GM12892 (cell line): ENCODE results near the gene DUS1L.

Source experiments
- DNase-seq: peaks from one replicate; pipeline ENCODE4 v3.0.0; 2011; ENCODE audit not compliant: insufficient read length
- FAIRE-seq: peaks from 2 replicates; lab custom pipeline; 2011; peaks lifted over from hg19 to GRCh38; lab: Jason Lieb, UNC
- POLR2A ChIP-seq: IDR thresholded peaks from 2 replicates; pipeline ENCODE4 v1.6.1; 2011; ENCODE audit warnings: low read depth, low read length, control low read depth
- POLR2AphosphoS5 ChIP-seq: IDR thresholded peaks from 2 replicates; pipeline ENCODE4 v1.6.1; 2011; ENCODE audit warnings: low read depth, low read length, control low read depth
- TAF1 ChIP-seq: IDR thresholded peaks from 2 replicates; pipeline ENCODE4 v1.6.1; 2011; ENCODE audit warnings: low read depth, mild to moderate bottlenecking, control low read depth, low read length, borderline replicate concordance

Gene DUS1L

DNA sequence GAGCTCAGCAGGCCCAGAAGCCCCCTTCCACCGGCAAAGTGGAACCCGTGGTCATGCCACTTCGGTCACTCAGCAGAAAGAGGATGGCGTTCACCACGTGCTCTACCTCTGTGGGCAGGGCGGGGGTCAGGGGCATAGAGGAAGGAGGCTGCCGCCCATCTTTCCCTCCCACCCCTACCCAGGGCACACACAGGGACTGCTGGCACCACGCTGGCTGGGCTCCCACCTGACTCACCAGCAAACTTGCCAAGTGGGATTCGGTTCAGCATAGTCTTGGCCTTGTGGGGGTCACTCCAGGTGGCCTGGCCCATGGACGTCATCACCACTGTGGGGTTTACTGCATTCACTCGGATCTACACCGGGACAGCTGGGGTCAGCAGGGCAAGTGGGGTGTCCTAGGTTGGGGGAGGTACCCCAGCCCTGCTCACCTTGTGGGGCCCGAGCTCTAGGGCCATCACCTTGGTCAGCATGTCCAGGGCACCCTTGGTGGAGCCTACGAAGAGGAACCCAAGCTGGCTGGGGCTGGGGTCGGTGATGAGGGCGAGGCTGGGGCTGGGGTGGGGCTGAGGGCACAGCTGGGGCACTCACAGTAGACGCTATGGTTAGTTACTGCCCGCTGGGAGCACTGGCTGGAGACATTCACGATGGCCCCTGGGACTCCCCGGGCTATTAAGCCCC, 29.5 kb downstream of the DUS1L start:
- DNase-seq (no peak), FAIRE-seq (no peak)
- peak; percentile 34; the same call in 1 of the 2 replicates for TF ChIP-seq POLR2A
- no peak for TF ChIP-seq TAF1
- TF ChIP-seq POLR2AphosphoS5 = no peak

DNA sequence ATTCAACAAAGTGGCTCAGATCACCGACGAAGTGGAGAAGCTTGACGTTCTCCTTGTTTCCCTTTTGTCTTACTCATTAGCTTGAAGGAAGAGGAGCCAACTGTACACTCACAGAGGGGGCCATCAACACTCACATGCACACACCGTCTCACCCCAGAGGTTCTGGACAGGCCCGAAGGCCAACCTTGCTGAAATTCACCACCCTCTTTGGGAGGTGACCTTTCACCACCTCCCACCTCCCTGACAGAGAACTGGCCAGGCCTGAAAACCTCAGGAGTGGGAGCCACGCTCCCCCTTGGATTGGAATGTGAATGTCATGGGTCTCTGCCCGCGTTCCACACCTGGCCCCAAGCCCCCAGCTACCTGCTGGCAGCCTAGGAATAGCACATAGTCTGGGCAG, 30.1 kb downstream of the DUS1L start:
- no peak for TF ChIP-seq TAF1
- no peak for TF ChIP-seq POLR2AphosphoS5
- no peak for TF ChIP-seq POLR2A
- DNase-seq (no peak), FAIRE-seq (no peak)

DNA sequence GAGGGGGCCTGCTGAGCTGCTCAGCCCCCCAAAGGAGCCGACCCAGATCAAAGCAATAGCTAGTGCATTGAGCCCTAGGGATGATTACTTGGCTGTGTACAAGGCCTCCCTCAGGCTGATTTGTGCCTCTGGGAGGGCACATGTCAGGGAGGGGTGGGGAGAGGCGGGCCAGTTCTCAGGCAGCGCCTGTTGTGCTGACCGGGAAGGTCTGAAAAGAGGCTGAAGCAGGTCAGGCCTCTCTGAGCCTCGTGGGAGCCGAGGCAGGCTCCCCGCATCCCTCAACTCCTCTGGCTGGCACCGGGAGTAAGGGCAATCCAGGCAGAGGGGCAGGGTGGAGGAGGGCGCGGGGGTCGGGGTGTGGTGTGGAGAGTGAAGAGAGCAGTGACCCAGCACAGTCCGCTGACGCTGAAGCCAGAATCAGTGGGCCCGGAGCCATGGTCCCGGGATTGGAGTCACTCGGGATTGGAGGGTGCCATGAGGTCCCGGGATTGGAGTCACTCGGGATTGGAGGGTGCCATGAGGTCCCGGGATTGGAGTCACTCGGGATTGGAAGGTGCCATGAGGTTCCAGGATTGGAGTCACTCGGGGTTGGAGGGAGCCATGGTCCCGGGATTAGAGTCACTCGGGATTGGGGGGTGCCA, 31.1 kb downstream of the DUS1L start:
- DNase-seq = no peak
- TF ChIP-seq POLR2AphosphoS5 (no peak), POLR2A (no peak)
- no peak for FAIRE-seq

DNA sequence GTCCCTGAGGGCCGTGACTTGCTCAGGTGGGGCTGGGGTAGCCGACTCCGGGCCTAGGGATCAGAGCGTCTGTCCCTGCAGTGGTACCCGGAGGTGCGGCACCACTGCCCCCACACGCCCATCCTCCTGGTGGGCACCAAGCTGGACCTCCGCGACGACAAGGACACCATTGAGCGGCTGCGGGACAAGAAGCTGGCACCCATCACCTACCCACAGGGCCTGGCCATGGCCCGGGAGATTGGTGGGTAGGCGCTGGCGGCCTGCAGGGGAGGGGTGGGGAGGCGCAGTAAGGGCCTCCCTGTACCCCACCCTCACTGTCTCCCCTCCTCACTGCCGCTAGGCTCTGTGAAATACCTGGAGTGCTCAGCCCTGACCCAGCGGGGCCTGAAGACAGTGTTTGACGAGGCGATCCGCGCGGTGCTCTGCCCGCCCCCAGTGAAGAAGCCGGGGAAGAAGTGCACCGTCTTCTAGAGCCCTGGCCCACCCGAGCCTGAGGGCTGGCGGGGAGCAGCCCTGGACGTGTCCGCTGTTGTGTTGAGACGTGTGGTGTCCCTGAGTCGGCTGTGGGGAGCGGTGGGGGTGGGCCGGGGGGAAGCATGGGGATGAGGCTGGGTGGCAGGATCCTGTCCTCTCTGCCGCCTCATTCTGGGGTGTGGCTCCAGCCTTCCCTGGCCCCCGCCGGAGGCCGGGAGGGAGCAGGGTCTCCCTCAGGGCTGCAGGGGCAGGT, 32.1 kb downstream of the DUS1L start:
- TF ChIP-seq POLR2AphosphoS5 (no peak), POLR2A (no peak), TAF1 (no peak)
- FAIRE-seq = no peak

DNA sequence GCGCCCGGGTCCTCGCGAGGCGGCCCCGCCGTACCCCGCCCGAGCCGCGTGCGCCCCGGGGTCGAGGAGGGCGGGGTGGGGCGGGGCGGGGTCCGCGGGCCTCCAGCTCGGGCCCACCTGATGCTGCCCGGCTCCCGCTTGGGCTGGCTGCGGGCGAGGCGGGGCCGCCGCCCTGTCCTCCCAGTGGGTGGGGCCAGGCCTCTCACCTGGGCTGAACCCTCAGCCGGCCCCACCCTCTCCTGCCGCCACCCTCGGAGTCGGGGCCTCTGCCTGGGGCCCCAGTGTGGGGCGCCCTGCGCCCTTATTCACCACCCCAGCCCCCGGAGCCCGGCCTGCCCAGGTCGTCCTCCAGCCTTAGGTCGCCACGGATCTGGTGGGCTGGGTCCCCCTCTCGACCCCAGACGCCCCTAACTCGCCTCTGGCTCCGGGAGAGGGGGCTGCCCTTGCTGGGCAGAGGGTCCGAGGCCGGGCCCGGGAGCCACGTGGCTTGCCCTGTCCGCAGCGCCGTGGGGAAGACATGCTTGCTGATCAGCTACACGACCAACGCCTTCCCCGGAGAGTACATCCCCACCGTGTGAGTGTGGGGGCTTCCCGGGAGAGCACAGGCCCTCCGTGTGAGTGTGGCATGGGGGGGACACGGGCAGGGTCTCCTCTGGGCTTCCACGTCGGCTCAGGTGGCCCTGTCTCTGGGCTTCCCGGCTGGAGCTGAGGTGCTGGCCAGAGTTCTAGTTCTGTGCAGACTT, 33.5 kb downstream of the DUS1L start:
- TF ChIP-seq POLR2A (no peak), TAF1 (no peak), POLR2AphosphoS5 (no peak)
- no peak for FAIRE-seq
- no peak for DNase-seq

More for the DNA sequence above, 32.1 kb downstream of the DUS1L start:
- no peak for DNase-seq

DNA sequence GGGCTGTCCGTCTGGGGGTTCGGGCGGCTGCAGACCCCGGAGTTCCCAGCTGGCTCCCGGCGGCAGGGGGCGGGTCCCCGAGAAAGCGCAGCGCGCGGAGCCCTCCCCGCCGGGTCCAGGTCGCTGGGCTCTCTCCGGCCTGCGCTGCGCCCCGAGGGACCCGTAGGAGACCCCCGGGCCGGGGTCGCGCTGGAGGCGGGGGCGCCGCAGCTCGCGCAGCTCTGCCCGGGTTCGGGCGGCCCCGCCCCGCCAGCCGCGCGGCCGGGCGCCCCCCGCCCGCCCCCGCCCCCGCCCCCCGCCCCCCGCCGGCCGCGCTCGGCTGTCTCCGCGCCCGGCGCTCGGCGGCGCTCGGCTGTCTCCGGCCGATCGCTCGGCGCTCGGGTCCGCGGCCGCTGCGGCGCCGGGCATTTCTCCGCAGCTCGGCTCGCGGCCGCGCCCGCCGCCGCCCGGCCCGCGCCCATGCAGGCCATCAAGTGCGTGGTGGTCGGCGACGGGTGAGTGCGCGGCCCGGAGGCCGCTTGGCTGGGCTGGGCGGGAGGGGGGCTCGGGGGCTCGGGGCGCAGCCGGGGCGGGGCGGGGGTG, 34.2 kb downstream of the DUS1L start, which contains the start of gene RAC3:
TSS of gene RAC3 (plus strand) at position 376 of the 582 bp plus-strand sequence. CDS start at position 460, 84 bp downstream.
- peak; percentile 38 for FAIRE-seq
- DNase-seq = no peak
- TF ChIP-seq POLR2A (no peak), POLR2AphosphoS5 (no peak), TAF1 (no peak)

DNA sequence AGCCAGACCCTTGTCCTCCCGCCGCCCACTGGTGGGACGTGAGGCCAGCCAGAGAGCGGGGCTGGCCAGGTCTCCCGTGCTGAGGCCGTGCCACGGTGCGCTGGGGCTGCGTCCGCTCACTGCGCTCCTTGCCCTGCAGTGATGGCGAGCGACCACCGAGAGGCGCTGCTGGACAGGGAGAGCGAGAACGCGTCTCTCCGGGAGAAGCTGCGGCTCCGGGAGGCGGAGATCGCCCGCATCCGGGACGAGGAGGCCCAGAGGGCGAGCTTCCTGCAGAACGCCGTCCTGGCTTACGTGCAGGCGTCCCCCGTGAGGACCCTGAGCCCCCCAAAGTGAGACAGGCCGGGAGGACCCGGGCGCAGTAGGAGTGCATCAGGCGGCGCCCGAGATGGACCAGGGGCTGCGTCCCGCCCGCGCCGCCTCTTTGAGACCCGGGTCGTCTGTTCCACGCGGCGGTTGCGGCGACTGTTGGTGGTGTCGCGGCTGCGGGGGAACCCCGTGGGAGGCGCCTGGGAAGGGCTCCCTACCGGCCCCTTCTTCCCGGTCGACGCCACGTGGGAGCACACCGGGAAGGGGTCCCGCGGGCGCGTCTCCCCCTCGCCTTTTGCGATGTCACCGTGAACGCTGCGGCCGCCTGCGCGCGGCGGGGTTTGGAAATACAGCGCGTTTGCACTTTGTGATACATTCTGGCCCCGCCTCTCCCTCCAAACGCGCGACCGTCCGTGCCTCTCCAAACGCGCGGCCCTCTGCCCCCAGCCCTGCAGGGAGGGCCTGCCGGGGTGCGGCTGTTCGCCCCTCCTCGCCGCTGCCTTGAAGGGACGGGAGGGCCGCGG, 34.9 kb downstream of the DUS1L start:
- TF ChIP-seq POLR2AphosphoS5 (no peak), TAF1 (no peak), POLR2A (no peak)
- DNase-seq (peak; percentile 93), FAIRE-seq (peak; percentile 76)

DNA sequence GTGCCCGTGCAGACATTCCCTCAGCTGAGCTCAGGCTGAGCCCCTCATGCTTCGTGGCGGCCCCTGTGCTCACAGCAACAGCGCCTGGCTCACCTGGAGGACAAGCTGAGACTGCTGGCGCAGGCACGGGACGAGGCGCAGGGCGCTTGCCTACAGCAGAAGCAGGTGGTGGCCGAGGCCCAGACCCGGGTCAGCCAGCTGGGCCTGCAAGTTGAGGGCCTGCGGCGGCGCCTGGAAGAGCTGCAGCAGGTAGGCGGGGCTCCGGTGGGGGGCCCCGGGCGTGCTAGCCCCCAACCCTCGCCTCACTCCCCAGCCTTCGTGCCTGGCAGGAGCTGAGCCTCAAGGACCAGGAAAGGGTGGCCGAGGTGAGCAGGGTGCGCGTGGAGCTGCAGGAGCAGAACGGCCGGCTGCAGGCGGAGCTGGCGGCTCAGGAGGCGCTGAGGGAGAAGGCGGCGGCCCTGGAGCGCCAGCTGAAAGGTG, 35.6 kb downstream of the DUS1L start:
- TF ChIP-seq TAF1 (no peak), POLR2A (no peak), POLR2AphosphoS5 (no peak)
- no peak for FAIRE-seq
- DNase-seq = no peak

DNA sequence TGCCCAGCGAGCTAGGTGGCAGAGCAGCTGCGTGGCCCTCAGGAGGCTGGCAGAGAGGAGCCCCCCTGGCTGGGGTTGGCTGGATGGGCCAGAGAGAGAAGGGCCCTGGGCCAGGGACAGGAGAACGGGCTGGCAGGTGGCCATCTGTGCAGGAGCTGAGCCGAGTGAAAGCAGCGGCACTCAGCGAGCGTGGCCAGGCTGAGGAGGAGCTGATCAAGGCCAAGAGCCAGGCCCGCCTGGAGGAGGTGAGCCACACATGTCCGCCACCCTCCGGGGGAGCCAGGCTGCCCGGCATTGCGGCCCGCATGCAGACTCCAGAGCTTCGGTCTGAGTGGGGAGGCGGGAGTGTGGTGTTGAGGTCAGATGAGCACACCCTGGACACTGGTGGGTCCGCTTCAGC, 36.2 kb downstream of the DUS1L start:
- FAIRE-seq (no peak), DNase-seq (no peak)
- no peak for TF ChIP-seq POLR2A
- no peak for TF ChIP-seq TAF1
- no peak for TF ChIP-seq POLR2AphosphoS5

DNA sequence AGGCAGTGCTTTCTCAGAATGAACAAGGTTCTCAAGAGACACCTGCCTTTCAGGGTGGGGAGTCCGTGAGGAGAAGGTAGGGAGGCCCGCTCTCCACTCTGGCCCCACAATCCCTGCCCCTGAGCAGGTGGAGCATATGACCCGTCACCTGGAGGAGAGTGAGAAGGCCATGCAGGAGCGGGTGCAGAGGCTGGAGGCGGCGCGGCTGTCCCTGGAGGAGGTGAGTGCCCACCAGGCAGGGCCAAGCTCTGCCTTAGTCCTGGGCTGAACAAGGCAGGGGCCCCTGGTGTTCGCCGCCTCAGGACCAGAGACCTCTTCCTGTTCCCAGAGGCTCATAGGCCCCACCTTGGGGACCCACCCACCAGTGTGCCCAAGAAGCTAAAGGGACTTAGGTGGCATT, 36.6 kb downstream of the DUS1L start:
- FAIRE-seq (no peak), DNase-seq (no peak)
- no peak for TF ChIP-seq POLR2AphosphoS5
- no peak for TF ChIP-seq TAF1
- TF ChIP-seq POLR2A = no peak

DNA sequence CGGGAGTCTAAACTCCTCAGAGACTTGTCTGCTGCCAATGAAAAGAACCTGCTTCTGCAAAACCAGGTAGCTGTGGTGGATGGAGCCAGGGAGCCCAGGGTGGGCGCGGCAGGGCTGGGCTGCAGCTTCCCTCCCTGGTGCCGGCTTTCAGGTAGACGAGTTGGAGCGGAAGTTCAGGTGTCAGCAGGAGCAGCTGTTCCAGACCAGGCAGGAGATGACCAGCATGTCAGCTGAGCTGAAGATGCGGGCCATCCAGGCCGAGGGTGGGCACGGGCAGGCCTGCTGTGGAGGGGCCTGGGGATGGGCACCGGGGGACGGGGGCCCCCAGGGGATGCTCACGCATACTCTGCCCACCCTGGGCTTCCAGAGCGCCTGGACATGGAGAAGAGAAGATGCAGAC, 37.4 kb downstream of the DUS1L start:
- TF ChIP-seq POLR2AphosphoS5 (no peak), POLR2A (no peak), TAF1 (no peak)
- FAIRE-seq = no peak

More for the DNA sequence above, 37.4 kb downstream of the DUS1L start:
- DNase-seq = no peak
